NCI-H1105 treated with DMSO at 0.1 percent for 48 hours (cell line): ENCODE measurements around the gene BASP1.
"Not testable (repeated sequence)": the region's sequence is repeated elsewhere in the genome, so short reads cannot be mapped to it uniquely, and the experiment has no call there.

Source experiments
- DNase-seq: peaks from one replicate; lab custom pipeline; 2025; lab: John Stamatoyannopoulos, UW

BASP1 gene

GRCh38 chr5:17319095-17319494 is 101.7 kb downstream of the BASP1 start:
- not testable (repeated sequence) for DNase-seq

DNA sequence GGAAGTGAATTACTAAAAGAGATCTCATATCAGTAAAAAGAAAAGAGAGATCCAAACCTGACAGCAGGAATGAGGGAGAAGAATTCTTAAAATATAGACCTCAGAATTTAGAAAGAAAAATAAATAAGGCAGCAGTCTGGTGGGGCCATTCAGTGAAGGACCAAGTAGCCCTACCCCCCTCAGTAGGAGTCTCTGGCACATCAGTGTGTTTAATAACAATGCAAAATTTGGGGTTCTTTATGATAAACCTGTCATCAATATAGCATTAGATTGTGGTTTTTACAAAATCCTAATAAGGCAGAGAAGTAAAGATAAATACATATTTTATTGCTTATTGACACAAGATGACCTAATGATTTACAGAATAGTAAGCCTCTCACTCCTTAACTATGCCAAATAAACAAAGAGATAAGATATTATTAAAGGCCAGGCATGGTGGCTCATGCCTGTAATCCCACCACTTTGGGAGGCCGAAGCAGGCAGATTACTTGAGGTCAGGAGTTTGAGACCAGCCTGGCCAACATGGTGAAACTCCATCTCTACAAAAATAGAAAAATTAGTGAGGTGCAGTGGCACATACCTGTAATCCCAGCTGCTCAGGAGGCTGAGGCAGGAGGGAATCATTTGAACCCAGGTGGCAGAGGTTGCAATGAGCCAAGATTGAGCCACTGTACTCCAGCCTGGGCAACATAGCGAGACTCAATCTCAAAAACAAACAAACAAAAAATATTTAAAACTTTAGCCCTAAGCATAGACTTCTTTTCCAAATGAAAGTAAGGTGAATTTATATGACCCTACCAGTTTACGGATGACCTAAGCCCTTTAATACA is 108.6 kb downstream of the BASP1 start:
- no peak for DNase-seq
